CD4-positive, alpha-beta memory T cell (primary cell): ENCODE results near the gene ROBO1. TPM values are rescaled to one million over a fixed set of nuclear protein-coding genes. Genes with fewer than 3 reads are reported as not detected.

Experiments
- CTCF ChIA-PET: fragments of 350-600 bp; sonication (Branson Sonifier 250); formaldehyde crosslinking; loops from one replicate; lab custom pipeline; 2021; ENCODE audit warnings: inconsistent platforms; ENCODE audit not compliant: partially characterized antibody; lab: Charles Lee
- POLR2A ChIA-PET: fragments of 350-600 bp; sonication (Branson Sonifier 250); formaldehyde crosslinking; loops from one replicate; lab custom pipeline; 2021; ENCODE audit not compliant: partially characterized antibody; lab: Charles Lee
- DNase-seq, 5 donors: peaks; one replicate each; pipeline versions ENCODE4 v3.0.0 to v3.0.0-alpha.2; 2020 to 2022; ENCODE audit warnings: mixed read lengths in 1 of 5
- H3K27ac ChIP-seq: one replicate; pipeline ENCODE4 v1.7.0; 2013; ENCODE audit warnings: low read depth, low read length
- H3K27me3 ChIP-seq: 2 replicates; pipeline ENCODE4 v1.7.0; 2013; ENCODE audit warnings: mild to moderate bottlenecking, low read length, moderate library complexity; ENCODE audit not compliant: insufficient read depth
- H3K36me3 ChIP-seq: 2 replicates; pipeline ENCODE4 v1.7.0; 2013; ENCODE audit warnings: mild to moderate bottlenecking, low read length, moderate library complexity; ENCODE audit not compliant: insufficient read depth
- H3K4me1 ChIP-seq: 2 replicates; pipeline ENCODE4 v1.7.0; 2013; ENCODE audit warnings: mild to moderate bottlenecking, low read length, moderate library complexity; ENCODE audit not compliant: insufficient read depth
- H3K4me3 ChIP-seq, 2 donors: one replicate each; pipeline ENCODE4 v1.7.0; 2013; ENCODE audit warnings: low read length in 2 of 2, mild to moderate bottlenecking in 1 of 2
- H3K9me3 ChIP-seq, 2 donors: one replicate each; pipeline ENCODE4 v1.7.0; 2013; ENCODE audit warnings: low read length in 2 of 2, control low read depth in 1 of 2; ENCODE audit not compliant: control insufficient read depth in 1 of 2
- H3K27ac Mint-ChIP-seq, 7 donors: one replicate each; pipeline ENCODE4 v1.8.0; 2020 to 2021; ENCODE audit warnings: mixed read lengths in 7 of 7, mild to moderate bottlenecking in 6 of 7, inconsistent platforms in 3 of 7, moderate library complexity in 3 of 7
- H3K27me3 Mint-ChIP-seq, 2 donors: one replicate each; pipeline ENCODE4 v1.8.0; 2020 to 2021; ENCODE audit warnings: mixed read lengths in 2 of 2
- H3K36me3 Mint-ChIP-seq, 2 donors: one replicate each; pipeline ENCODE4 v1.8.0; 2020 to 2021; ENCODE audit warnings: mixed read lengths in 2 of 2, inconsistent platforms in 1 of 2, mild to moderate bottlenecking in 1 of 2
- H3K4me1 Mint-ChIP-seq, 4 donors: one replicate each; pipeline ENCODE4 v1.8.0; 2020 to 2021; ENCODE audit warnings: mixed read lengths in 4 of 4, mild to moderate bottlenecking in 1 of 4
- H3K4me3 Mint-ChIP-seq, 8 donors: one replicate each; pipeline ENCODE4 v1.8.0; 2020 to 2021; ENCODE audit warnings: mixed read lengths in 8 of 8, mild to moderate bottlenecking in 7 of 8, moderate library complexity in 6 of 8, inconsistent platforms in 3 of 8
- H3K9me3 Mint-ChIP-seq, 8 donors: one replicate each; pipeline ENCODE4 v1.8.0; 2020 to 2021; ENCODE audit warnings: mixed read lengths in 8 of 8, mild to moderate bottlenecking in 5 of 8, inconsistent platforms in 3 of 8, moderate library complexity in 1 of 8
- intact Hi-C: fragments of 100-400 bp; cut with micrococcal nuclease; formaldehyde crosslinking; loops from one replicate; pipeline ENCODE4 v1.15.1; 2023
- polyA plus RNA-seq, 2 donors: library from polyadenylated mRNA; unstranded; fragments of 300-500 nt; fragmentation: Illumina TruSeq; gene quantifications; one replicate each; pipeline ENCODE4 v1.2.3, GENCODE V29; 2021
- total RNA-seq, 2 experiments: library from RNA; stranded (reverse); gene quantifications; one replicate each; pipeline ENCODE4 v1.2.3, GENCODE V29; 2021

Gene ROBO1
- total and polyA plus RNA-seq, 4 experiments from 2014 or later: not detected

DNA sequence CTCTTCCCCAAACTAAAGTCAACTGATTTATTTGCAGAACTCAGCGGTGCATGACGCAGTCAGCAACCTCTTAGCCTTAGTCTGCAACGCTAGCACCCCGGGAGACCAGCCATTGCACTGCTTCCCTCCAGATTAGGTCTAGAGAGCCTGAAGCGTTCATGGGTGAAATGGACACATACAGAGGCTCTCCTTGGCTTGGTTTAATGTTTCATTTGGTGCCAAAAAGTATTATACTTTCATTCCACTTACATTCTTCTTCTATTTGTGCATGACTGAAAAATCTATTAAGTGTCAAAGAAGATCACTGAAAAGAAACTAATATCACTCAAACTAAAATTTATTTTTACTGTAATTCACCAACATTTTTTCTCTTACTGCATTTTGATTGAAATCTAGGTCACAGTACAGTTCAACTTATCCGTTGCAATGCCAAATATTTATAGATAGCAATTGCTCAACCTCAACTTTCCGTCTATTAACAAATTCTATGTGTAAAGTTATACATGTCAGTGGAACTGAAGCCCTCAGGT lies 116.2 kb downstream of the ROBO1 start:
- Histone ChIP-seq H3K27ac (no peak overlapping the region), H3K27me3 (no peaks in the 10 kb centered on the region), H3K36me3 (no peaks in the 10 kb centered on the region), H3K4me1 (no peaks in the 10 kb centered on the region), H3K4me3 (no peak overlapping the region), H3K9me3 (no peaks in the 10 kb centered on the region)
- Mint-ChIP-seq H3K27ac (no peak overlapping the region), H3K4me3 (no peak overlapping the region), H3K36me3 (no peaks in the 10 kb centered on the region), H3K9me3 (peaks cover 0 to 7% (median 3%) of the 10 kb centered on the region in 8 donors), H3K27me3 (no peaks in the 10 kb centered on the region), H3K4me1 (no peaks in the 10 kb centered on the region)
- no peak for DNase-seq
- ChIA-PET CTCF (no interaction called here), POLR2A (no interaction called here)
- intact Hi-C loops: no loop called here

DNA sequence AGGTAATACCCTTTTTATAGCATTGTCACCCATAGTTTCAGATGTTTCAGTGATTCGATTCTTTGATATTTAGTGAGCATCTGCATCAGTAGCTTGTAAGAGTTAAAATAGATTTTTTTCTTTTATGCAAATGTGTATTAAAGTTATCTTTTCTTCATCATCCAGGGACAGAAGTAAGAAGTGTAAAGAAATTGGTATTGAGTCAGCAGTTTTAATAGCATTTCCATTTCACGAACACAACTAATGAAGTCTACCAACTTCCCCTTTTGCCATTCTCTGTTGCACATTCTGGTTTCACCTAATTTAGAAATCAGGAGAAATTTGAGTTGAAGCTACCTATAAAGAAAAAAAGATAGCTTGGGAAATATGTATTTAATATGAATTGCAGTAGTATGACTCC lies 127.9 kb downstream of the ROBO1 start:
- Histone ChIP-seq H3K4me1 (no peaks in the 10 kb centered on the region), H3K9me3 (no peaks in the 10 kb centered on the region), H3K27me3 (no peaks in the 10 kb centered on the region), H3K36me3 (no peaks in the 10 kb centered on the region), H3K27ac (no peak overlapping the region), H3K4me3 (no peak overlapping the region)
- Mint-ChIP-seq H3K4me3 (no peak overlapping the region), H3K36me3 (no peaks in the 10 kb centered on the region), H3K27ac (no peak overlapping the region), H3K27me3 (no peaks in the 10 kb centered on the region), H3K4me1 (no peaks in the 10 kb centered on the region), H3K9me3 (peaks cover 3 to 20% (median 15%) of the 10 kb centered on the region in 8 donors)
- CTCF ChIA-PET: no interaction called here
- intact Hi-C loops: no loop called here
- no peak for DNase-seq
- POLR2A ChIA-PET: no interaction called here

DNA sequence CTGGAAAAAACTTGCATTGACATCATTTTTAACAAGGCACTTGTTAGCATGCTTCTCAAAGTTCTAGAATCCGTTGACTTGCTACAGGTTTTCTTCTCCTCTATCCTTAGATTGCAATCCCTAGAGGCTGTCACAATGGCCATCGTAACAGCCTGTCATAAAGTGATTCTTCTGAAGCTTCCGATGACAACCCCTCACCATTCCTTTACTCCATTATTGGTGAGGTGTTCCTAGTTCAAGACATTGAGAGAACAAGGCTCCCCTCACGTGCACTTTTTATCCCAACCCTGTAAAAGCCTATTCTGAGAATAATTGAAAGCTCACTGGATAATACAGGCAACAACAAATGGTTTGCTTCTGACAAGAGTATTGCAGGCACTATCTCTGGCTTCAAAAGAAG lies 131.4 kb downstream of the ROBO1 start:
- H3K9me3 Mint-ChIP-seq: peaks cover 0 to 20% (median 10%) of the 10 kb centered on the region in 8 donors
- no peaks in the 10 kb centered on the region for H3K4me1 Mint-ChIP-seq
- Histone ChIP-seq H3K9me3 (no peaks in the 10 kb centered on the region), H3K36me3 (no peaks in the 10 kb centered on the region), H3K4me3 (no peak overlapping the region), H3K27ac (no peak overlapping the region), H3K4me1 (no peaks in the 10 kb centered on the region), H3K27me3 (no peaks in the 10 kb centered on the region)
- intact Hi-C loops: no loop called here
- POLR2A ChIA-PET: no interaction called here
- CTCF ChIA-PET: no interaction called here
- no peaks in the 10 kb centered on the region for H3K36me3 Mint-ChIP-seq
- no peak overlapping the region for H3K27ac Mint-ChIP-seq
- no peak overlapping the region for H3K4me3 Mint-ChIP-seq
- no peaks in the 10 kb centered on the region for H3K27me3 Mint-ChIP-seq
- DNase-seq: no peak

DNA sequence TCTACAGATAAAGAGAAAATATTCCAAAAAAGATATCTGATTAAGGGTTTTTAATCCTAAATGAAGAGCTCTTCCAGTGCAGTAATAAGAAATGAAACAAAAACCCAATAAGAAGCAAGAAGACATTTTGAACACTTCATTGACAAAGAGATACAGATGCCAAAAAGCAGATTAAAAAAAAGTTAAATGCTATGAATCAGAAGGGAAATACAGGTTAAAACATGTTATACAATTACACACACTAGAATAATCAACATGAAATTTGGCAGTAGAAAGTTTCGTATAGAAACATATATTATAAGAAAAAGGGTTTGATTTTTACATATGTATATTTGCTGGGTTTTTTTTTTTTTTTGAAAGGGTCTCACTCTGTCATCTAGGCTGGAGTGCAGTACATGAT lies 135.0 kb downstream of the ROBO1 start:
- no peaks in the 10 kb centered on the region for H3K27me3 Mint-ChIP-seq
- no peak overlapping the region for H3K4me3 Mint-ChIP-seq
- no peak overlapping the region for H3K27ac Mint-ChIP-seq
- POLR2A ChIA-PET: no interaction called here
- H3K27me3 ChIP-seq: no peaks in the 10 kb centered on the region
- H3K9me3 Mint-ChIP-seq: peaks cover 0 to 31% (median 11%) of the 10 kb centered on the region in 8 donors
- H3K36me3 ChIP-seq: no peaks in the 10 kb centered on the region
- H3K4me1 ChIP-seq: no peaks in the 10 kb centered on the region
- no peak for DNase-seq
- no peaks in the 10 kb centered on the region for H3K4me1 Mint-ChIP-seq
- CTCF ChIA-PET: no interaction called here
- H3K36me3 Mint-ChIP-seq: no peaks in the 10 kb centered on the region
- intact Hi-C loops: no loop called here
- H3K9me3 ChIP-seq: no peaks in the 10 kb centered on the region
- H3K27ac ChIP-seq: no peak overlapping the region
- H3K4me3 ChIP-seq: no peak overlapping the region

DNA sequence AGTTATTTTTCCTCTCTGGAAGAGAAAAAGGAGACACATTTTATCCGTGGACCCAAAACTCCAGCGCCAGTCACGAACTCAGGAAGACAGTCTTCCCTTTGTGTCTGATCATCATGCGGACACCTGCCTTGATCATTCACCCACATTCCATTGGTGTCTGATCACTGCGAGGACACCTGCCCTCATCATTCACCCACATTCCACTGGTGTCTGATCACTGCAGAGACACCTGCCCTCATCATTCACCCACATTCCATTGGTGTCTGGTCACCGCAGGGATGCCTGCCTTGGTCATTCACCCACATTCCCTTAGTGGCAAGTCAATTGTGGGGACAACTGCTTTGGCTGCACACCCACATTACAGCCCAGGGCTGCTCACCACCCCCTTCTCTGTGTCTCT lies 148.9 kb downstream of the ROBO1 start:
- intact Hi-C loops: no loop called here

DNA sequence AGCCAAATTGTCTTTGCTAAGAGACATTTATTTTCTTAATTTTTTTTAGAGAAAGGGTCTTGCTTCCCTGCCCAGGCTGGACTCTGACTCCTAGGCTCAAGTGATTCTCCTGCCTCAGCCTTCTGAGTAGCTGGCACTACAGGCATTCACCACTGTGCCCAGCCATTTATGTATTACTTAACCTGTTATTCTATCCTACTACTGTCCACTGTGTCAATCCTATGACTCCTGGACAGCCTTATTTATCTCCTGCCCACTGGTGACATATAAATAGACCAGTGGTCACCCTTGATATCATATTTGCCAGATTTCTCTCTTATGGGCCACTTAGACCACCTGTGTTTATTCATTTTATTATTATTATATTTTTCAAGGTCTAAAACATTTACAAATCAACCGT lies 161.4 kb downstream of the ROBO1 start:
- no peaks in the 10 kb centered on the region for H3K27me3 Mint-ChIP-seq

More for the DNA sequence above, 148.9 kb downstream of the ROBO1 start:
- H3K4me3 ChIP-seq: no peak overlapping the region
- CTCF ChIA-PET: no interaction called here
- no peaks in the 10 kb centered on the region for H3K27me3 Mint-ChIP-seq
- H3K27ac ChIP-seq: no peak overlapping the region
- H3K36me3 Mint-ChIP-seq: peaks cover 0 to 9% of the 10 kb centered on the region in 2 donors
- DNase-seq: no peak
- no peaks in the 10 kb centered on the region for H3K4me1 Mint-ChIP-seq
- no peaks in the 10 kb centered on the region for H3K27me3 ChIP-seq
- no peaks in the 10 kb centered on the region for H3K4me1 ChIP-seq
- H3K27ac Mint-ChIP-seq: no peak overlapping the region
- H3K9me3 ChIP-seq: peaks cover 0 to 12% of the 10 kb centered on the region in 2 donors
- H3K9me3 Mint-ChIP-seq: peaks cover 9 to 61% (median 38%) of the 10 kb centered on the region in 8 donors
- no peaks in the 10 kb centered on the region for H3K36me3 ChIP-seq
- no peak overlapping the region for H3K4me3 Mint-ChIP-seq
- POLR2A ChIA-PET: no interaction called here

DNA sequence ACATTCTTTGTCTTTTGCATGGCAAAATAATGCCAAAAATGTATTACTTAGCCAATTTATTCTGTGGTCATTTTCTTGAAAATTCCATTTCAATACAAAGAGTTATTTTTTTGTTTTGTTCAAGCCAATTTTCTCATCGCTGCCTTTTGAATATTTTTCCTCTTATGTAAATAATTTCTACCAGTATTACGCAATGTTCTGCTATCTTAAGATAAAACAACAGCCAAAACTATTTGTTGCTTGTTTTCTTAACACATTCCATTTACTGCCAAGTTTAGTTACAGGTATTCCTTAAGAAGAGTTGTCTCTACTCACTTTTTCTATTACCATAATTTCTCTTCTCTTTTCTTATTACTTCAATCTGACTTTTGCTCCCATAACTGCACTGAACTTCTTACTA lies 163.1 kb downstream of the ROBO1 start:
- Mint-ChIP-seq H3K27ac (no peak overlapping the region), H3K4me1 (no peaks in the 10 kb centered on the region), H3K36me3 (no peaks in the 10 kb centered on the region), H3K27me3 (no peaks in the 10 kb centered on the region), H3K4me3 (no peak overlapping the region), H3K9me3 (peaks cover 4 to 29% (median 12%) of the 10 kb centered on the region in 8 donors)
- Histone ChIP-seq H3K9me3 (peaks cover 0 to 5% of the 10 kb centered on the region in 2 donors), H3K4me1 (no peaks in the 10 kb centered on the region), H3K27ac (no peak overlapping the region), H3K36me3 (no peaks in the 10 kb centered on the region), H3K4me3 (no peak overlapping the region), H3K27me3 (no peaks in the 10 kb centered on the region)
- intact Hi-C loops: no loop called here
- ChIA-PET POLR2A (no interaction called here), CTCF (no interaction called here)
- DNase-seq: no peak

More for the DNA sequence above, 161.4 kb downstream of the ROBO1 start:
- no peaks in the 10 kb centered on the region for H3K36me3 Mint-ChIP-seq
- DNase-seq: no peak
- Histone ChIP-seq H3K4me3 (no peak overlapping the region), H3K36me3 (no peaks in the 10 kb centered on the region), H3K9me3 (peaks cover 0 to under 1% of the 10 kb centered on the region in 2 donors), H3K27me3 (no peaks in the 10 kb centered on the region), H3K27ac (no peak overlapping the region), H3K4me1 (no peaks in the 10 kb centered on the region)
- no peak overlapping the region for H3K27ac Mint-ChIP-seq
- H3K4me1 Mint-ChIP-seq: no peaks in the 10 kb centered on the region
- intact Hi-C loops: no loop called here
- peaks cover 2 to 30% (median 12%) of the 10 kb centered on the region in 8 donors for H3K9me3 Mint-ChIP-seq
- H3K4me3 Mint-ChIP-seq: no peak overlapping the region
- POLR2A ChIA-PET: no interaction called here
- CTCF ChIA-PET: no interaction called here

DNA sequence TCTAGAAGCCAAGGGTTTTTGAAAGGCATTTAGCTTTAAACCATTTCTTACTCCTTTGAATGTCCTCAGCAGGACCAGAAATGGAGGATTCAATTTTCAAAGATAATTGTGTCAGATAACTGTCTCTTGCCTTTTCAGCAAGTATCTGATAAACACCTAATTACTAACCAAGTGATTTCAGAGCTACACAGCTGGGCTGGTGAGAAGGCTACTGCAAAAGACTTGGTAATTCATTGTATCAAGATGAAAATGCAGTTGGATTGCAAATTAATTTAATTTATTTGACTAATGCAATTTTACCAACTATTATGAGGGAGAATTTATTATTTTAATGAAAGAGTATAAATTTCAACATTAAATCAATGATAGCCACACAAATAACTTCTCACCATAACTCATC lies 165.4 kb downstream of the ROBO1 start:
- no peak overlapping the region for H3K4me3 ChIP-seq
- Mint-ChIP-seq H3K36me3 (no peaks in the 10 kb centered on the region), H3K9me3 (peaks cover 0 to 20% (median 8%) of the 10 kb centered on the region in 8 donors), H3K4me1 (no peaks in the 10 kb centered on the region), H3K27me3 (no peaks in the 10 kb centered on the region), H3K4me3 (no peak overlapping the region), H3K27ac (no peak overlapping the region)
- DNase-seq: no peak
- no peaks in the 10 kb centered on the region for H3K4me1 ChIP-seq
- POLR2A ChIA-PET: no interaction called here
- peaks cover 0 to 5% of the 10 kb centered on the region in 2 donors for H3K9me3 ChIP-seq
- intact Hi-C loops: no loop called here
- H3K36me3 ChIP-seq: no peaks in the 10 kb centered on the region
- CTCF ChIA-PET: no interaction called here
- no peaks in the 10 kb centered on the region for H3K27me3 ChIP-seq
- H3K27ac ChIP-seq: no peak overlapping the region
